ENCODE measurements around the gene RET.

RET gene

DNA sequence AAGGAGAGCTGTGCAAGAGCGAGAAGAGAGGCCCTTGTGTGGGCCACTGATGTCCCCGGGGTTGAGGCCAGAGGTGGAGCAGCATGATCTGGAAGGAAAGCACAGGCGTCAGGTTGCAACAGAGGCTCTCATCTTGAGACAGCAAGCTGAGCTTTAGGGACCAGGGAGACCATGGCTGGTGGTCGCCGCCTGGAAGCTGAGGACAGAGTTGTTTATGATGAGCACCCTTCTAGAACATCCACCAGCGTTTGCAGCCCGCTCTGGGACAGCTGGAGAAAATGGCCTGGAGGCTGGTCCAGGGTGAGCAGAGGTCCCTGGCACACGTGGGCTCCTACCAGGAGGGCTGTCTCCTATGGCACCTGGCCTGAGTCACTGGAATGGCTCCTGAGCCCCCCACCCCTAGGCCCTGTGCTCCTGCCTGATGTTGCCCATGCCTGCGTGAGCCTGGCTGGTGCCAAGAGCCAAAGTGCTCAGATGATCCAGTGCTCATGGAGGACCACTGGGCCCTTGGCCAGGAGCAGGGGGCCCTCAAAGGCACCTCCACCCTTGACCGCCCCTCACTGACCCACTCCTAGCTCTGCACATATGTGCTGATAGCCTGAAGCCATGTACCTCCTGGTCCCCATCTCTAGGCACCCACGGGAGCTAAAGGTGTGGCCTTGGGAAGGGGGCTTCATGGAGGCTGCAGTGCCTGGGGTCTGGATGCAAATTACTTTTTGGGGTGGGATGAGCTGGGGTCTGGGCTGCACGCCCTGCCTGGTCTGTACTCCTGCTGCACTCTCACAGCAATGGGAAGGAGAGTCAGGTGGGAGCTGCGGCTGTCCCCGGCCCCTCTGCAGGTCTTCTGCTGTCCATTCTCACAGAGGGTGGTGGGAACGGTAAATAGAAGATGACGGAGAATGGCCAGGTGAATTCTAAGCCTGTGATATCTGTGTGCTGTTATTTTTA lies 40.1 kb upstream of the RET start:
- no peak overlapping the region for H3K4me3 ChIP-seq (ENCODE audit: control insufficient read depth, low read depth, low read length)
- TF ChIP-seq, protein P1, sequence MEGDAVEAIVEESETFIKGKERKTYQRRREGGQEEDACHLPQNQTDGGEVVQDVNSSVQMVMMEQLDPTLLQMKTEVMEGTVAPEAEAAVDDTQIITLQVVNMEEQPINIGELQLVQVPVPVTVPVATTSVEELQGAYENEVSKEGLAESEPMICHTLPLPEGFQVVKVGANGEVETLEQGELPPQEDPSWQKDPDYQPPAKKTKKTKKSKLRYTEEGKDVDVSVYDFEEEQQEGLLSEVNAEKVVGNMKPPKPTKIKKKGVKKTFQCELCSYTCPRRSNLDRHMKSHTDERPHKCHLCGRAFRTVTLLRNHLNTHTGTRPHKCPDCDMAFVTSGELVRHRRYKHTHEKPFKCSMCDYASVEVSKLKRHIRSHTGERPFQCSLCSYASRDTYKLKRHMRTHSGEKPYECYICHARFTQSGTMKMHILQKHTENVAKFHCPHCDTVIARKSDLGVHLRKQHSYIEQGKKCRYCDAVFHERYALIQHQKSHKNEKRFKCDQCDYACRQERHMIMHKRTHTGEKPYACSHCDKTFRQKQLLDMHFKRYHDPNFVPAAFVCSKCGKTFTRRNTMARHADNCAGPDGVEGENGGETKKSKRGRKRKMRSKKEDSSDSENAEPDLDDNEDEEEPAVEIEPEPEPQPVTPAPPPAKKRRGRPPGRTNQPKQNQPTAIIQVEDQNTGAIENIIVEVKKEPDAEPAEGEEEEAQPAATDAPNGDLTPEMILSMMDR (conservative IDR thresholded peaks at IDR 0.05; ENCODE audit: control insufficient read depth, insufficient read depth, low read depth, low read length): no peak
- DNase-seq (ENCODE audit: low read depth): no peak

DNA sequence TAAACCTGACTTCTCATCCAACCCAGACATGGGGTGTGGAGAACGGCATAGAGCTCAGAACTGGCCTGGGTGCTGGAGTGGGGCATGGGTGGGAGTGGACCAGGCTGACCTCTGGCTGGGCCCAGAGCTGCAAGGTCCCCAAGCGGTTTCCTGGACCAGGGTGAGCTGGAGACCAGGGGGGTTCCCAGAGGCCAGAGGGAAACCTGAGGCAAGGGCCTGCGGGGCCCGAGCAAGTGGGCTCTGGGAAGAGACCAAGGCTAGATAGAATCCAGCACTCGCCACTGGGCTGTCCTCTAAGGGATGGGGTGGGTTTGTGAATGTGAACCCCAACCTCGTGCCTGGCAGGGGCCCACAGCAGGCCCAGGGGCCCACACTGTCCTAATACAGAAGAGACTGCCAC lies 39.4 kb upstream of the RET start:
- TF ChIP-seq, protein P1 (conservative IDR thresholded peaks at IDR 0.05; ENCODE audit: control insufficient read depth, insufficient read depth, low read depth, low read length): no peak
- no peak overlapping the region for H3K4me3 ChIP-seq (ENCODE audit: control insufficient read depth, low read depth, low read length)
- no peak for DNase-seq (ENCODE audit: low read depth)

GRCh38 chr10:43037942-43038782 lies 38.7 kb upstream of the RET start:
- H3K4me3 ChIP-seq (ENCODE audit: control insufficient read depth, low read depth, low read length): no peak overlapping the region
- TF ChIP-seq, protein P1 (conservative IDR thresholded peaks at IDR 0.05; ENCODE audit: control insufficient read depth, insufficient read depth, low read depth, low read length): no peak
- DNase-seq (ENCODE audit: low read depth): no peak

DNA sequence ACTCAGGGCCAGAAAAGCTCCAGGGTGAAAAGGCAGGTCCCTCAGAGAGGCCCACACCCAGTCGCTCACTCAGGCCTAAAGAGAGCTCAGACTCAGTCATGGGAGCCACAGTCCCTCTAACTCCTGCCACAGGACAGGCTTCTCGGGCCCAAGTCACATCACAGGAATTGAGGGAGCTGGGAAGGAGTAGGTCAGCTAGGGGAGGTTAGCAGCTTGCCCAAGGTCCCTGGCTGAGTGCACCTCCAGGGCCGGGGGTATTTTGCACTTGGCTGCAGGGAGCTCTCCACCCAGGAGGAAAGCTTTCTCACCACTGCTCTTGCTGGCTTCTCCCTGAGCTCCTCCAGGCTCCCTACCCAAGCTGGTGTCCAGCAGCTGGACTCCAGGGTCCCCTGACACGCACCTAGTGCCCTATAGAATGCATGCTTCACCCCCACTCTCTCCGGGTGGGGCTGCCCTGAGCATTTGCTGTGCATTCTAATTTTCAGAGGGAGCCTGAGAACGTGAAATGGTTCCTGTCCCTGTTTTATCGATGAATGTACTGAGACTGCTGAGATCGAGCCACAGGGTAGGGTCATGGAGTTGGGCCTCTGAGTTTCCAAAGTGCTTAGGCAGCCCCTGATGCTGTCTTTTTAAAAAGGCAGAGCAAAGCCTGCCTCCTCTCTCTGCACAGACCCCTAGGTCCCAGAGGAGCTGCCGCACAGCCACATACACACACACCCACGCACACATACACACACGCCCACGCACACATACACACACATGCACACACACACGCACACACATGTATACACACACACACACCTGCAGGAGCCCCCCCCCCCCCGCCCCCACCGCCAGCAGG lies 37.9 kb upstream of the RET start:
- no peak for DNase-seq (ENCODE audit: low read depth)
- TF ChIP-seq, protein P1 (conservative IDR thresholded peaks at IDR 0.05; ENCODE audit: control insufficient read depth, insufficient read depth, low read depth, low read length): no peak
- H3K4me3 ChIP-seq (ENCODE audit: control insufficient read depth, low read depth, low read length): no peak overlapping the region

DNA sequence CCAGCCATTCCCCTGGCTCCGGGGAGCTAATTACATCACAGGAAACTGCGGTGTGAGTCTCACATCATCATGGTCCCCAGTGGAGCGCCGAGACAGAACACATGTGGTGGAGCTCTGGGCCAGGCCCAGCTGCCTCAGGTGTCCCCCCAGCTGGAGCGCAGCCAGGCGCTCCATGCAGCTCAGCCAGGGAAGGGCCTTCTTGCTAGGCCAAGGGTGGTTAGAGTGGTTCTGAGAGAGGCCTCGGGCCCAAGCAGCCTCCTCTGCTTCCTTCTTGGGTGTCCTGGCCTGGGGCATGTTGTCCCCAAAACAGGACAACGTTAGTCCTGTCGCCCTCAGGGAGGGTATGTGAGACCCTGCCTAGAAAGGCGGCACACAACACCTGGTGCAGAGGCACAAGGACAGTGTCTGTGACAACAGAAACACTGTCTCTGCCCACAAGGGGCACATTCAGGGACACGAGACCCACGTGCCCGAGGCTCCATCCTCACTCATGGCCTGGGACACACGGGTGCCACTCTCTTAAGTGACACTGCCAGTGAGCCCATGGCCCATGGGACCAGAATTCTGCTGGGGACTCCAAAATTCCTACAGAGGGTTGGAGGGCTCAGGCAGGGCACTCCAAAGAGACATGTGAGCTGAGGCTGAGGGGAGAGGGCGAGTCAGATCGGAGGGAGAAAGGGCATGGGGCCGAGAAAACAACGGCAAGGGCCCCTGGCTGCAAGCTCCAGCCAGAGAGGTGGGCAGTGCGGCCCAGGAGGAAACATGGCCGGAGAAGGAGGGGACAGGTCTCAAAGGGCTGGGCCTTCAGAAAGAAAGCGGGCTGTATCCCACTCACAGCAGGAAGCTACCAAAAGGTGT lies 37.0 kb upstream of the RET start:
- H3K4me3 ChIP-seq (ENCODE audit: control insufficient read depth, low read depth, low read length): no peak overlapping the region
- TF ChIP-seq, protein P1 (conservative IDR thresholded peaks at IDR 0.05; ENCODE audit: control insufficient read depth, insufficient read depth, low read depth, low read length): no peak
- DNase-seq (ENCODE audit: low read depth): peak; percentile 6

All from fibroblast of mammary gland (primary cell).